ENCODE measurements around the gene SHANK2.

Gene SHANK2

DNA sequence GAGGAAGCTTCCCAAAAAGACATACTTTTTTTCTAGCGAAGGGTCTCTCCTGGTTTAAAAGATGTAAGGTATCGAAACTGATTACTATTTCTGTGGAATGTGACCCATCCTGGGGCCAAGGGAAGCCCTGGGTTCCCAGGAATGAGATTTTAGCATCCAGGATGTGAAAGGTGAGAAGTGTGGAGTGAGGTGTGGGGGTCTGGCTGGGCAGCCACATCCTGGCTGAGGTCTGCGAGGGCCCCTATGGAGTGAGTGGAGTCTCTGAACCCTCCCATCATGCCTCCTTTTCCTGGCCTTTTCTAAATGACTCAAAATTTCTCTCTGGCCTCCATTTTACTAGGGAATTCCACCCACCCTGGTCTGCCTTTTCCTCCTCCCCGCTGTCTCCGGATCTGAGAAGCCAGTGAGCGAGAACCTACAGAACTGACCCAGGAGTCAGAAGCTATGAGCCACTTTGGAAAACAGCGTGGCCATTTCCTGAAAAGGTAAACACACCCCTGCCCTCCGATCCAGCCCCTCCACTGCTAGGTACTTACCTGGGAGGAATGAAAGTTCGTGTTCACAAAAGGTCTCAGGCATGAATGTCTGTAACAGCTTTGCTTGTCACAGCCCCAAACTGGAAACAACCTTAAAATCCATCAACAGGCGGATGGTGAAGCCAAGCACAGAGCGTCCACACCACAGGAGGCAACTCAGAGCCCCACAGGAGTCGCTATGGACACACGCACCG, 27.7 kb upstream of the SHANK2 start:
- peaks cover 0 to 39% of the 10 kb centered on the region in 2 donors for H3K27me3 ChIP-seq
- no peaks in the 10 kb centered on the region for H3K4me1 ChIP-seq
- intact Hi-C loops (cut with DNase I; ENCODE audit: low total_unique reads), result no loop called here
- no peaks in the 10 kb centered on the region for H3K9me3 ChIP-seq
- H3K27ac ChIP-seq, result no peak overlapping the region
- DNase-seq, result peak in 1 of 2 donors; percentile 3
- no peaks in the 10 kb centered on the region for H3K36me3 ChIP-seq
- no peak overlapping the region for H3K4me3 ChIP-seq
- no peak for TF ChIP-seq CTCF (IDR thresholded peaks at IDR 0.05)

GRCh38 chr11:71272161-71272560, 19.8 kb upstream of the SHANK2 start:
- Histone ChIP-seq H3K9me3 (peaks cover 0 to 14% (median 11%) of the 10 kb centered on the region in 3 donors), H3K4me3 (no peak overlapping the region), H3K36me3 (no peaks in the 10 kb centered on the region), H3K27me3 (peaks cover 0 to 18% of the 10 kb centered on the region in 2 donors), H3K4me1 (no peaks in the 10 kb centered on the region), H3K27ac (no peak overlapping the region)
- no peak for TF ChIP-seq CTCF (IDR thresholded peaks at IDR 0.05)
- DNase-seq, result no peak
- intact Hi-C loops (cut with DNase I; ENCODE audit: low total_unique reads), result no loop called here

- Histone ChIP-seq H3K36me3 (no peaks in the 10 kb centered on the region), H3K27me3 (peaks cover 0 to 37% of the 10 kb centered on the region in 2 donors), H3K4me1 (no peaks in the 10 kb centered on the region), H3K9me3 (peaks cover 0 to 14% (median 11%) of the 10 kb centered on the region in 3 donors), H3K27ac (no peak overlapping the region), H3K4me3 (no peak overlapping the region)
- intact Hi-C loops (cut with DNase I; ENCODE audit: low total_unique reads), result no loop called here
- no peak for DNase-seq
- no peak for TF ChIP-seq CTCF (IDR thresholded peaks at IDR 0.05)
Measured at GRCh38 chr11:71269603-71270511, 17.5 kb upstream of the SHANK2 start.

DNA sequence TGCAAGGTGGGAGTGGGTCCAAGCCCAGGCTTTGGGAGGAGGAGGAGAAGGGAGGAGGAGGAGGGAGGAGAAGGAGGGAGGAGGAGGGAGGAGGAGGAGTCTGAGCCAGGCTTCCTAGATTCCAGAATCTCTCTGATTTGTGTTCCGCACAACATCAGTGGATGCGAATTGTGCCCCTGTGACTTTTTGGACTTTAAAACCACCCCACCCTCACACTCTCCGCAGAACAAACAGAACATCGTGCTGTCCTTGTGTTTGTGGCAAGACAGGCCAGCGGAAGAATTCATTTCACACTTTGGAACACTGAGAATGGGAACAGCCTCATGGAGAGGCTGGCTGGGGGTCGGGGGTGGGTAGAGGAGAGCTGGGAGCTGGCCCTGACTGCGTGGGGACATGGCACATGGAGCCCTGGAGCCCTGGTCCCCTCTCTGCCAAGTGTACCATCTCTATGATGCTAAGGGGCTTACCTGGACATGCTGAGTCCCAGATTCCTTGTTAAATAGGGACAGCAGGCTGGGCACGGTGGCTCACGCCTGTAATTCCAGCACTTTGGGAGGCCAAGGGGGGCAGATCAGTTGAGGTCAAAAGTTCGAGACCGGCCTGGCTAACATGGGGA, 16.4 kb upstream of the SHANK2 start:
- Histone ChIP-seq H3K36me3 (no peaks in the 10 kb centered on the region), H3K4me1 (no peaks in the 10 kb centered on the region), H3K9me3 (peaks cover 0 to 9% (median 8%) of the 10 kb centered on the region in 3 donors), H3K4me3 (no peak overlapping the region), H3K27ac (no peak overlapping the region), H3K27me3 (peaks cover 0 to 41% of the 10 kb centered on the region in 2 donors)
- no peak for TF ChIP-seq CTCF (IDR thresholded peaks at IDR 0.05)
- intact Hi-C loops (cut with DNase I; ENCODE audit: low total_unique reads), result no loop called here
- no peak for DNase-seq

DNA sequence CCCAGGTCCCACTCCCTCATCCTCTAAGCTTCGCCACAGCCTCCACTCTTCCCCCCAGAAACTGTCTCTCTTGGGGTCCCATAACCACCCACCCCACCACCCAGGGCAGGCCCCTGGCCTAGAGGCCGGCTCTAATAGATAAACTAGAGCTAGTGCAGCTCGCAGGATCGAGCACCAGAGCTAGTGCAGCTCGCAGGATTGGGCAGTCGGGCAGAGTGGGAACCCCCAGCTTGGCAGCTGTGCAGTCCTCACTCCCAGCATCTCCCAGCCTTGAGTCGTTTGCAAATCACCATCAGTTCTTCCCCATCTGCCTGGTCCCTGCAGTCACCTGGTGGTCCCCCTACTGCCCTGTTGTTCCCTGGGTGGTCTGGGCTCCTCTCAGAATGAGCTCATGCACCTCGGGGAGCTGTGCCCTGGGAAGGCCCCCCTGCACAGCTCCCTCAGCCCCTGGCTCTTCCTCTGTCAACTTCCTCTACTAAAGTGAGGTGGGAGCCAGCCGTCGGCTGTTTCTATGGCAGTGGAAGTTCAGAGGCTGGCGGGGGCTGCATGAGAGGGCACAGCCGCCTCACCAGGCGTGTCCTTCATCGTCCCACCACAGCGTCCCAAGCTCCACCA, 15.5 kb upstream of the SHANK2 start:
- H3K36me3 ChIP-seq, result no peaks in the 10 kb centered on the region
- DNase-seq, result no peak
- no peak overlapping the region for H3K4me3 ChIP-seq
- H3K27me3 ChIP-seq, result peaks cover 0 to 41% of the 10 kb centered on the region in 2 donors
- TF ChIP-seq CTCF (IDR thresholded peaks at IDR 0.05), result no peak
- H3K9me3 ChIP-seq, result no peaks in the 10 kb centered on the region
- intact Hi-C loops (cut with DNase I; ENCODE audit: low total_unique reads), result no loop called here
- H3K4me1 ChIP-seq, result no peaks in the 10 kb centered on the region
- H3K27ac ChIP-seq, result no peak overlapping the region

Measured in tibial artery (tissue), 4 donors.